Central memory CD4-positive, alpha-beta T cell (primary cell): Measurements from ENCODE around the gene FUT1.
A peak's percentile ranks its signal among the peaks of the same experiment; 100 is the strongest.
"Not testable (repeated sequence)": the region's sequence is repeated elsewhere in the genome, so short reads cannot be mapped to it uniquely, and the experiment has no call there.

Source experiments
- DNase-seq: peaks from one replicate; pipeline ENCODE4 v3.0.0; 2022
- total RNA-seq, 3 experiments: gene quantifications; one replicate each; lab custom pipeline; 2026; lab: John Stamatoyannopoulos, UW

Gene FUT1
- total RNA-seq = 0 to 0.42 (median 0.27) reads per million in 3 experiments

DNA sequence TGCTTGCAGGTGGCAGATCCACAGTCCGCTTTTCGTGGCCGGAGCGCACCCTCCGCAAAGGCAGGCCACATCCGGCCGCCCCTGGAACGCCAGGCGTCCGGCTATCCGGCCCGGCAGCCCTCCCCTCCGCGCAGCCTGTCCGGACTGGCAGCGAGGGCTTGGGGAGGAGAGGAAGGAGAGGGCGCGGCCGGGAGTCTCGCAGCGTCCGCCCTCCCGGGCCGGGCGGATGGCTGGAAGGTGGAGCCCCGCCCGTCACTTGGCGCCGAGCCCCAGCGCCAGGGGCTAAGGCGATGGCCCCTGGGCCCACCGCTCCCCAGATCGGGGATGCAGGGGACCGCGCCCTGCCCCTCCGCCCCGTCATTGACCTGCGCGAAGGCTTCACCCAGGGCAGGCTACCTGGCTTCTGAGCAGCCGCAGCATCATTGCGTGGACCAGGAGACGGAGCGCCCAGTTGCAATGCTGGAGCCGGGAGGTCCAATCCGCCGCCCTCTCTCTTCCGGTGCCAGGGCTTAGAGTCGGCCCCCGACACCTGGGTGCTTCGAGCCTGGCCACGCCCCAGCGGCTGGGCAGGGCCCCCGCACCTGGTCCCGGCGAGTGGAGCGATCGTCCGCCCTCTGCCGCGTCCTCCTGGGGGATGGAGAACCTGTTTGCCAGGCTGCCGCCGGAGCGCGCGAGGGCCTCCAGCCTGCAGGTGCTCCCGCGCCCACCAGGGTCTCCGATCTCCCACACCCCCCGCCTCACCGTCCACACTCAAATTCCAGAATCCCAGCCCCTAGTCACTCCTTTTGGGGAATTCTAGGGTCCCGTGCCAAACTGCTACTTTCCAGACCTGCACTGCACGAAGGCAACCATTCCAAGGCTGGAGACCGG lies at the start of gene FUT1:
TSS of gene FUT1 (minus strand) at position 146 of the 870 bp plus-strand sequence. CDS start 1,360 bp downstream, outside the sequence.
- peak; percentile 20 for DNase-seq

DNA sequence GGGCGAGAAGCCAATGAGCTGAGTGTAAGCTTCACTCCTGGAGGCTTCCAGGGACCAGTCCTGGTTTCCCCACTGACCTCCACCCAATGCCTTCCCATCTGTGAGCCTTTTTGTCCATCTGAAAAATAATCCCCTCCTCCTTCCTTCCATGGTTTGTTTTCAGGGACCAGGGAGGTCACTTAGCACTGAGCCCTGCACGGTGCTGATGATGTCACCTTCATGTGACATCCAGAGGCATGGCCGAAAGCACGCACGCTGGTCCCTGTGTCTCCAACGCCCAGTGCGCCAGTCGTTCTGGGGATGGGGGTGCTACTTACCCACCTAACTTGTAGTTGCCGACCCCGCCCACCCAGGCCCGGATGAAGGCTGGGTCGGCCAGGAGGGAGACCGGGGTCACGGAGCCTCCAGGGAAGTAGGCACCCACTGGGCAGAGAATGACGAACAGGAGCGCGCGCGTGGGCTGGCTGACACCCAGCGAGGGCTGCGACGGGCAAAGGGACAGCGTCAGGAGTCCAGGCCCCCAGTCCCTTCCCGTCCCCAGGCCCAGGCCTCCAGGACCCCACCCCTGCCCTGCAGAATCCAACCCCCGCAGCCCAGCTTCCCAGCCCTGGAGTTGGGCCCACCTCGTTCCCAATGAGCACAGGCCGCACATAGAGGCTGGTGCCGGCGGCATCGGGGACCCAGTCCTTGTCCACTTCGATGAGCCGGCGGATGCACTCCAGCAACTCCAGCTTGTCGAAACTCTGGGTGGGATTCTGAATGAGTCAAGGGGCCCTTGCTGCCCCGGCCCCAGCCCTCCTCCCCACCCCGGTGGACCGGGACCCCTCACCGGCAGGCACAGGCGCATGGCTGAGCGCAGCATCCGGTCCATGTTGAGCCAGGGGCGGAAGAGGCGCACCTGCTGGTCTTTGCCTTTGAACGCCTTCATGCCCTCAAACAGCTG lies 47.2 kb upstream of the FUT1 start:
- no peak for DNase-seq

DNA sequence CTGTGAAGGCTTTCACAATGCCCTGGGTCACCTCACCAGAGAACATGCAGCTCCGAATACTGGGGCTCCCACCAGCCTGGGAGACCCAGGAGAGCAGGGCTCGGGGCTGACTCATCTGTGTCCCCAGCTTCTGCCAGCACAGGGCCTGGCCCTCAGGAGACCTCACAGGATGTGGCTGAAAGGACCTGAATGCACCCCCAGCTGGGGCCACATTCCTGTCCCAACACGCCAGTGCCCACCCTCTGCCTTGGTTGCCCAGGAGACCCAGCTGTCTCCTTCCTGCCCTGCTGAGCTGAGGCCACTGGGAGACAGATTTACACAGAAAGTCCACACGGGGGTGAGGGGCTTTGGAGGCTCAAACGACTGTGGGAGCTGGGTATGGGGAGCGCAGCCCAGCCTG lies 46.5 kb upstream of the FUT1 start:
- DNase-seq = no peak

DNA sequence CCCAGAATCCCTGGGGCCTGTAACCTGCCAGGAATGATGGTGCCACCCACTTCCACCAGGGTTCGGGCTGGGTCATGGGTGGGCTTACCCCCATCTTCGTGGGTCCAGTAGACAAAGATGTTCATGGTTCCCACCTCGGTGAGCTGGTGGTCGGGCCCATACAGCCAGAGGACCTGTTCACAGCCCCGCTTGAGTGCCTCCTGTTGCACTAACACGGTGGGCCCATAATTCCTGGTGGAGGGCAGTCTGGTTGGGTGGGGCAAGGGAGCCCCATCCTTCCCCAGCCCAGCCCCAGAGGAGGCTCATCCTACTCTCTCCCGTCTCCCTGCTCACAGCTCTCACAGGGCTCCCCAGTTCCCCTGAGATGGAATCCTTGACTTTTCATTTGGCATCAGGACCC lies 44.7 kb upstream of the FUT1 start:
- no peak for DNase-seq

DNA sequence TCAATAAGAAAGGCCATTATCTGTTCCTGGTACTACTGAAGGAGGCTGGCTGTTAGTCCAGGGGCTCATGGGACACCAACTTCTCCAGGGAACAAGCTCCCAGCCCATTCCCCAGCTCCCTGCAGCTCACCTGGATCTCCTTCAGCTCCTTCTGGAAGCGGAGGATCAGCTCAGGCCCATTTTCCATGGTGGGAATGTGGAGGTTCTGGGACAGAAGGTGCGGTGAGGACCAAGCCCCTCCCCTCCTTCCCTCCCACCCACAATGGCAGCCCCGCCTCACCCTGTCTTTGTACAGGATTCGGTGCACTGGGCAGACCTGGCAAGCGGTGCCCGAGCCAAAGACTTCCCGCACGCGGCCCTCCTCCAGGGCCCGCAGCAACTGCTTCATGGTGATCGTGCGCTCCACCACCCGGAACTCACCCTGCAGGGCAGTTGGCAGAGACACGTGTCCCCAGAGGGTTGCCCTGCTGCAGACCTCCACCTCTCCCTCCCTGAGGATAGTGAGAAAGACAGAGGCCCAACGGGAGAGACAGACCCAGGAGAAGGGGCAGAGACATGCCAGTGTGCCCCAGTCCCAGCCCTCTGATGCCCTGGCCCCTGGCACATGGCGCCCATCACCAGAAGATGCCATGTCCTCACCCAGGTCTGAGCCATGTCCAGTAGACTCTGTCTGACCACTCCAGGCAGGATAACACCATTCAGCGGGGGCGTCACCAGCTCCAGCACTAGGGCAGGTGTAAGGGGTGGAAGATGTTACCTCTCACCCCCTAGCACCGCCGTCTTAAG lies 44.0 kb upstream of the FUT1 start:
- DNase-seq = no peak

DNA sequence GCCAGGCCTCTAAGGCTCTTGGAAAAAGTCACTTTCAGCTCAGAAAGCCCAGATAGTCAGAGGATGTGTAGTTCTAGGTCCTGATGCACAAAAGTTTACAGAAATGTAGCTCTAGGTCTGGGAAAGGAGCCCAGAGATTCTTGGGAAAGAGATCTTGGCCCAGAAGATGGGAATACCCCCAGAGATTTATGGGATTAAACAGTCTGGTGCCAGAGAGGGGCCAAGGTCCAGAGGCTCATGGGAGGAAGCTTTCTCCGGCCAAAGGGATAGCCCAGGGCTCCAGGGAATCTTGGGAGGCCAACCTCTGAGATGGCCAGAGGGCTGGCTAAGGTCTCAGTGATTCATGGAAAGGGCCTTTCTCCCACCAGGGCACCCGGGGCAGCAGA lies 43.2 kb upstream of the FUT1 start:
- no peak for DNase-seq

DNA sequence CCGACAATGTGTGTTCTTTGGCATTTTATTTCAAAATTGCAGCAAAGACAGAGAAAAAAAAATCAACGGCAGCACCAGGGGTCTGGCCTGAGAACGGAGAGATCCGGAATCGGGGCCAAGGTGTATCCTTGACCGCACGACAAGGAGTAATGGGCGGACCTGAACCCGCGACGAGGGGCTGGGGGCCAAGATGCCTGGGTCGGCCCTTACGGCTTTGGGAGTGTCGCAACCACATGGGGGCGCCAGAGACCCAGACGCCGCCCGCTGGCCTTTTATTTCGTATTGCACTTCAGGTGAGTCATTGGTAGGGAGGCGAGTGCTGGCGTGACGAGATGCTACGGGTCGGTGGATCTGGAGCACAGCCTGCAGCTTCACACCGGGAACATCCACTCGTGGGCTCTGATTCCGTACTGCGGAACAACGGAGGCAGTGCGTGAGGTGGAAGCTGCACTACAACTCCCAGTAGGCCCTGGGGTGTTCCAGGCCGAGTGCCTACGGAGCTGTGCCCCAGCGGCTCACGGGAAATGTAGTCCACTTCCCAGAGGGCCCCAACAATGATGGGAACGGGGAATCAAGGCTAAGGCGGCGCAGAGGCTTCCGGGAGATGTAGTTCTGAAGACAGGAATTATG lies 42.7 kb upstream of the FUT1 start:
- peak; percentile 84 for DNase-seq

DNA sequence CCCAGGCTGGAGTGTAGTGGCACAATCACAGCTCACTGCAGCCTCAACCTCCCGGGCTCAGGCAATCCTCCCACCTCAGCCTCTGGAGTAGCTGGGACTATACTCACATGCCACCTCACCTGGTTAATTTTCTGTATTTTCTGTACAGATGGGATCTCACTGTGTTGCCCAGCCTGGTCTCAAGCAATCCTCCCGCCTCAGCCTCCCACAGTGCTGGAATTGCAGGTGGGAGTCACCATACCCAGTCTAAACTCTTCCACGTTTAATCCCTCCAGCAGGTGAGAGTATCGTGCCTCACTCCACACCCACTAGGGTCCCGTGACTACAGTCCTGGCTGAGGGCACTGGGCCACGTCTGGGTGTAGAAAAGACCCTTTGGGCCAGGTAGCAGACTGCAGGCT lies 41.9 kb upstream of the FUT1 start:
- DNase-seq = no peak

DNA sequence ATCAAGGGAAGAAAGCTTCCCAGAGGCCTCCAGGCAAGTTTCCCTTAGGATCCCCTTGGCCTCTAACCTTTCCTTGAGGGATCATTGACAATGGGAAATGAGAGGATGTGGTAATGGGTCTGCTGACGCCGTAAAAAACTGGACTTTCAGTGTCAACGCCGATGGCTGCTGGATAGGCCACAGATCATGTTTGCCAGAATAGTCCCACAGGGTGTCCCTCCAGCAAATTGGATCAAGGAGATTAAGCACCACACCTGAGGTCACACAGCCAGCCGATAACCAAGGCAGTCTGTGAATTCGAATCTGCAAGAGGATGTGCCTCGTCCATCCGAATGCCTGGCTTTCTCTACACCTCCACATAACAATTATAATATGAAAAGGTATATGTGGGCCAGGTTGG lies 40.8 kb upstream of the FUT1 start:
- DNase-seq = no peak

DNA sequence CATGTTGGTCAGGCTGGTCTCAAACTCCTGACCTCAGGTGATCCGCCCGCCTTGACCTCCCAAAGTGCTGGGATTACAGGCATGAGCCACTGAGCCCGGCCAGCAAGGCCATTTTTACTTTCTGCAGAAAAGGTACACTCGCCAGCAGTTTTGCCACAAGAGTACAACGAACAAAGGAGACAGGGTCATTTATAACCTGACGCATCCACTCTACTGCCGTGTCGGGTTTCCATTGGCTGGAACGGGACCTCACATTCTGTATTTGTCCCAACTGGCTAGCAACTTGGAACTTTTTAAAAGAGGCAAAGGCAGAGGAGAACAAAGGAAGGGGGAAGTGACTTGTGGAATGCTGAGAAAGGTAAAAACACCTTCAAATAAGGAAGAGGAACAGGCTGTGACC lies 34.9 kb upstream of the FUT1 start:
- not testable (repeated sequence) for DNase-seq

DNA sequence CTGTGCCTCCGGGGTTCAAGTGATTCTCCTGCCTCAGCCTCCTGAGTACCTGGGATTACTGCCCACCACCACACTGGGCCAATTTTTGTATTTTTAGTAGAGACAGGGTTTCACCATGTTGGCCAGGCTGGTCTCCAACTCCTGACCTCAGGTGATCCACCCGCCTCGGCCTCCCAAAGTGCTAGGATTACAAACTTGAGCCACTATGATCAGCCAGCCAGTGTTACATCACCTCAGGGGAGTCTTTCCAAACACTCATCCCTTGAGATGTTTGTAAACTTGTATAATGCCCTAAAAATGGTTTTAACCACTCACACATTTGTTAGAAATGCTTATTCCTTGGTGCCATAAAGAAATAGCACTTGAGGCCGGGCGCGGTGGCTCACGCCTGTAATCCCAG lies 34.0 kb upstream of the FUT1 start:
- DNase-seq = not testable (repeated sequence)

DNA sequence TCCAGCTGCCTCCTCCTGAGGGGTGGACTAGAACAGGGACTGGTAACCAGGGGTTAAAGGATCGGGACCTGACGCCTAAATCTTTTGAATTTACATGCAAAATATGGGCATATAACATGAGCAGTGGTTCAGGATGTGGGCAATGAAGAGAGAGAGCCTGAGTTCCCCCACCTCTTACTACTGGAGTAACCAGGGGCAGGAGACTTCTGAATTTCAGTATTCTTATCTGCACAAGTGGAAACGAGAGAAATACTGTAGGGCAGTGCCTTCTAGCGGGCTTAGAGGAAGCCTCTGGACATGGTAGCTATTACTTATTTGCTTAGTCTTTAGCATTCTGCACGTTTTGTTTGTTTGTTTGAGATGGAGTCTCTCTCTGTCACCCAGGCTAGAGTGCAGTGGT lies 32.1 kb upstream of the FUT1 start:
- no peak for DNase-seq

DNA sequence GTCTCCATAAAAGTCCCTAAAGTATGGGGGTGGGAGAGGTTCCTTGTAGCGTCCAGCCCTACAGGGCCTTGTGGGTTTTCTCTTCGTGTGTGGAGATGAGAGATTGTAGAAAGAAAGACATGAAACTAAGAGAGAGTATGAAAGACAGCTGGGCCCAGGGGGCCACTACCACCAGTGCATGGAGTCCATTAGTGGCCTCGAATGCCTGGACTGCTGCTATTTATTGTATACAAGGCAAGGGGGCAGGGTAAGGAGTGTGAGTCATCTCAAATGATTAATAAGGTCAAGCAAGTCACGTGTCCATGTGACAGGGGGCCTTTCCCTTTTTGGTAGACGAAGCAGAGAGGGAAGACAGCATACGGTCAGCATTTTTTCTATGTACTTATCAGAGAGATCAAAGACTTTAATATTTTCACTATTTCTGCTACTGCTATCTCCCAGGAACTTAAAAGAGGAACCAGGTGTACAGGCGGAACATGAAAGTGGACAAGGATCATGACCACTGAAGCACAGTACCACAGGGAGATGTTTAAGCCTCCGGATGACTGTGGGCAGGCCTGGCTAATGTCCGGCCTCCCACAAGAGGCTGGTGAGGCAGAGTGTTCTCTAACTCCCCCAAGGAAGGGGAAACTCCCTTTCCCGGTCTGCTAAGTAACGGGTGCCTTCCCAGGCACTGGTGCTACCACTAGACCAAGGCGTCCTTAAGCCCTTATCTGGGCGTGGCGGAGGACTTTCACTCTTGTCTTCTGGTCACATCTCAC lies 28.4 kb upstream of the FUT1 start:
- no peak for DNase-seq

DNA sequence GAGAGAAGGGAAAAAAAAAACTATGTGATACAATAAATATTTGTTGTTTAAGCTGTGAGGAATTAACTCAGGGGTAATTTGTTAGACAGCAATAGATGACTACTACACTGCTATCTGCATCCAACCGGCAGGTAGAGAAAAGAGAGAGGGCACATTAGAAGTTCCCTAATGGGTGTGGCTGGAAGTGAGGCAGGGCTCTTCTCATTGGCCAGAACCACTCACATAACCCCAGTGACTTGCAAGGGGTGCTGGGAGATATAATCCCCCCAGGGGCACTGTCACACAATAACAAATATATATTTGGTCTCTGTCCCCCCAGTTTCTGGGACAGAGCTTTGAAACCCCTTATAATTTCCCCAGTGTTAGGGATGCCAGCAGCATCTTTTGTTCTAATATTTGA lies 27.2 kb upstream of the FUT1 start:
- DNase-seq = no peak

DNA sequence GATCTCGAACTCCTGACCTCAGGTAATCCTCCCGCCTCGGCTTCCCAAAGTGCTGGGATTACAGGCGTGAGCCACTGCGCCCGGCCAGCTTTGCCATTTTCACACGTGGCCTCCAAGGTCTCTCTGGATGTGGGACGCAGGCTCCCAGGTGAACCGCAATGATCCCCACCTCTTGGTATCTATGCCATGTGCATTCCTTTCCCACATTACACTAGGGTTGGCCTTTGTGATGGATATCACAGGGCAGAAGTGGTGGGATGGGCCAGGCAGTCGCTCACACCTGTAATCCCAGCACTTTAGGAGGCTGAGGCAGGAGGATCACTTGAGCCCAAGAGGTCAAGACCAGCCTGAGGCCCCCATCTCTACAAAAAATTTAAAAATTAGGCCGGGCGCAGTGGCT lies 25.3 kb upstream of the FUT1 start:
- DNase-seq = no peak

DNA sequence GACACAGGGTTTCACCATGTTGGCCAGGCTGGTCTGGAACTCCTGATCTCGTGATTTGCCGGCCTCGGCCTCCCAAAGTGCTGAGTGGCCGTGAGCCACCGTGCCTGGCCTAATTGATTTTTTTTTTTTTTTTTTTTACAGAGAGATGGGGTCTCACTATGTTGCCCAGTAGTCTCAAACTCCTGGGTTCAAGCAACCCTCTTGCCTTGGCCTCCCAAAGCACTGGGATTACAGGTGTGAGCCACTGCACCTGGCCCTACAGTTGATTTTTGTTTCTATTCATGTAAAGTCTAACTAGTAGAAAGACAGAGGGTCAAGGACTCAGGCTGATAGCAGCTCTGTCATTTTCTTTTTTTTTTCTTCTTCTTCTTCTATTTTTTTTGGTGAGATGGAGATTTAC lies 24.7 kb upstream of the FUT1 start:
- no peak for DNase-seq

DNA sequence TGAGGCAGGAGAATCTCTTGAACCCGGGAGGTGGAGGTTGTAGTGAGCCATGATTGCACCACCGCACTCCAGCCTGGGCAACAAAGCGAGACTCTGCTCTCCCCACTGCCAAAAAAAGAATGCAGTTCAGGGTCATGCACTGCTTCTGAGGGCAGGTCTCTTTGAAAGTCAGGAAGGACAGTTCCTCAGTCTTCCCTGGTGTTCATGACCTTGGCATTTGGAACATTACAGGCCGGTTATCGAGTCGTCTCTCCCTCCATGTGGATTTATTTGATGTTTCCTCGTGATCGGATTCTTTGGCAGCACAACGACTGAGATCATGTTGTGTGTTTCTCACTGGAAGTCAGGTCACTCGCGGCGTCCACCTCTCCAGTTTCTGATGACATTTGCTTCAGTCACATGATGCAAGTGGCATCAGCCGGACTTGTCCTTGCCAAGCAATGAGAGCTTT lies 20.1 kb upstream of the FUT1 start:
- no peak for DNase-seq

DNA sequence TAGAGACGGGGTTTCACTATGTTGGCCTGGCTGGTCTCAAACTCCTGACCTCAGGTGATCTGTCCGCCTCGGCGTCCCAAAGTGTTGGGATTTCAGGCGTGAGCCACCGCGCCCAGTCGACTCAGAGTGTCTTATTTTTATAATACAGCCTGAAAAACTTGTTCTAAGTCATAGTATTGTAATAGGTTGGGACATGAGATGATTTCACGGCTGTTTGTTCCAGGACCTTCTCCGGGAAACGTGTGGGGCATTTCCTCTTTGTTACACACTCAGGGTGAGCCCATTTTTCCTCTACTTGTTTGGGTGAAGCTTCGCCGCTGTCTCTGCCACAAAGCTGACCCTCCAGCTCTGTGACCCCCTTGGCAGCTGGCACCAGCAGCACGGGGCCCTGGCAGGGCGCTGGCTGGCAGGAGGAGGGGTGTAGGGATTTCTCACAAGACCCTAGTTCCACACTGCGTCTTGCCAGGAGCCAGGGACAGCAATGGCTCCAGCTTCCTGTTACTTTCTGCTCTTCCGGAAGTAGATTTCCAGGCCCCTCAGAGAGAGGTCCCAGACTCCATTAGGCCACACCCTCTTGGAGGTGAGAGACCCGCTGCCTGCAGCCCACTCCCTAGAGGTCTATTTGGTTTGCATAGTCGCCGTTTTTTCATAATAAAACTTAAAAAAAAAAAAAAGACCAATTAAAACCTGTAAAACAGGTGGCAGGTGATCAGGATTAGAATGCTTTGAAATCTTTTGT lies 18.5 kb upstream of the FUT1 start:
- DNase-seq = no peak

DNA sequence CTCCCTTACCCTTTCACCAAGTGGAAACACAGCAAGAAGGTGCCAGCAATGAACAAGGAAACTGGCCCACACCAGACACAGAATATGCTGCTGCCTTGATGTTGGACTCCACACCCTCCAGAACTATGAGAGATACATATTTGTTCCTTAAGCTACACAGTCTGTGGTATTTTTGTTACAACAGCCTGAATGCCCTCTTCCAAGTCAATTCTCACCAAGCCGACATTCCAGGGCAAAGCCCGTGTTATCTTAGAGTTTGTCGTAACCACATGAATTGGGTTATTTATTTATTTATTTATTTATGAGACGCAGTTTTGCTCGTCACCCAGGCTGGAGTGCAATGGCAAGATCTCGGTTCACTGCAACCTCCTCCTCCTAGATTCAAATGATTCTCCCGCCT lies 17.8 kb upstream of the FUT1 start:
- no peak for DNase-seq

DNA sequence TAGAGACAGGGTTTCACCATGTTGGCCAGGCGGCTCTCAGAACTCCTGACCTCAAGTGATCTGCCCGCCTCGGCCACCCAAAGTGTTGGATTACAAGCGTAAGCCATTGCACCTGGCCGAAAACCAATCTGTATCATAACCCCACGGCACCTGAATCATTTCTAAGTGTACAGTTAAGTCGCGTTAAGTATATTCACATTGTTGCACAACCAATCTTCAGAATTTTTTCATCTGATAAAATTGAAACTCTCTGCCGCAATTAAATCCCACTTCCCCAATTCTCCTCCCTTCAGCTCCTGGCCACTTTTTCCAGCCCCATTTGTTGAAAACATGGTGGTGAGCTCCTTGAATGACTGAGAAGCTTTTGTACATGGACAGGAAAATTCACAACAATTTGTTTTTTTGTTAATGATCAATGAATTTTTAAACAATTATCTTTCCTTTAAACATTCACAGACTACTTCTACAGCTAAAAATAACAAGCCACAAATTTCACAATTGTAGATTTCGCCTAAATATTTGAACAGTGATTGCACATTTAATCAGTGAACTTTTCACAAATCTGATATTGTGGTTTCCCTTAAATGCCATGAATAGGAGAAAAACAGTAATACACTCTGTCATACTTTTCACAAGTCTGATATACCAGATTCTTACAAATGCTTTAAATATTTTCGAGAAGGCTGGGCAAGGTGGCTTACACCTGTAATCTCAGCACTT lies 16.7 kb upstream of the FUT1 start:
- no peak for DNase-seq
